ENCODE measurements around the gene FAM163A.

Gene FAM163A

DNA sequence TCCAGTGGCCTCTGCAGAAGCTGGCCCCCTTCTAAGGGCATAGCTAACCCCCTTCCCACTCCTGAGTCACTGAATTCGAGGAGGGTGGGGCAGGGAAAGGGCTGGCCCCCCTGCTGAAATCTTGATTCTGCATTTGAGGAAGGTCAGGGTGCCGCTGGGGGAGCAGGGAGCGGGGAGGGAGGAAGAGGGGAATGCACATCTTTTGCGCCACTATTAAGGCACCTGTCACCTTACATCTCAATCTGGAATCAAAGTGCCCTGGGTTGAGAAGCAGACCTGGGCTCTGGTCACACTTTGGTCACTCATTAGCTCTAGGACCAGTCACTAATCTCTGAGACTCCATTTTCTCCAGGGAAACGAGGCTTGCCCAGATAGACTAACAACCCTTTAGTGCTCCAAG, 72.5 kb downstream of the FAM163A start:
- Histone ChIP-seq H3K23ac (ENCODE audit: low read length) (no peak overlapping the region), H2BK5ac (ENCODE audit: low read length) (no peak overlapping the region), H4K8ac (ENCODE audit: low read depth, low read length) (no peak overlapping the region), H2BK120ac (ENCODE audit: low read depth, low read length) (no peak overlapping the region), H3K4ac (ENCODE audit: low read depth, low read length) (no peak overlapping the region), H2AK5ac (ENCODE audit: low read length) (no peak overlapping the region), H3K79me1 (ENCODE audit: low read length) (no peaks in the 10 kb centered on the region), H3K27ac (ENCODE audit: low read depth, low read length) (no peak overlapping the region), H3K4me3 (ENCODE audit: low read length) (no peak overlapping the region), H4K5ac (ENCODE audit: low read length) (no peak overlapping the region), H3K4me1 (ENCODE audit: control insufficient read depth, low read depth, low read length) (no peaks in the 10 kb centered on the region), H3K79me2 (ENCODE audit: control insufficient read depth, insufficient read depth, low read length) (no peaks in the 10 kb centered on the region), H3K18ac (ENCODE audit: low read length) (no peak overlapping the region), H3K56ac (ENCODE audit: low read length) (no peak overlapping the region), H3K9ac (ENCODE audit: low read length) (no peak overlapping the region), H3K36me3 (ENCODE audit: control insufficient read depth, insufficient read depth, low read length) (no peaks in the 10 kb centered on the region), H3K27me3 (ENCODE audit: insufficient read depth, low read length, poor library complexity) (no peaks in the 10 kb centered on the region), H3K4me2 (ENCODE audit: low read length) (peak overlapping the region; percentile 96), H2BK15ac (replicated peaks; ENCODE audit: low read depth) (no peak overlapping the region)
- WGBS (ENCODE audit: extremely low coverage, insufficient coverage, low lambda C conversion rate) = no CpG with 5 or more reads among the region's 5 CpGs
- no peak for DNase-seq

DNA sequence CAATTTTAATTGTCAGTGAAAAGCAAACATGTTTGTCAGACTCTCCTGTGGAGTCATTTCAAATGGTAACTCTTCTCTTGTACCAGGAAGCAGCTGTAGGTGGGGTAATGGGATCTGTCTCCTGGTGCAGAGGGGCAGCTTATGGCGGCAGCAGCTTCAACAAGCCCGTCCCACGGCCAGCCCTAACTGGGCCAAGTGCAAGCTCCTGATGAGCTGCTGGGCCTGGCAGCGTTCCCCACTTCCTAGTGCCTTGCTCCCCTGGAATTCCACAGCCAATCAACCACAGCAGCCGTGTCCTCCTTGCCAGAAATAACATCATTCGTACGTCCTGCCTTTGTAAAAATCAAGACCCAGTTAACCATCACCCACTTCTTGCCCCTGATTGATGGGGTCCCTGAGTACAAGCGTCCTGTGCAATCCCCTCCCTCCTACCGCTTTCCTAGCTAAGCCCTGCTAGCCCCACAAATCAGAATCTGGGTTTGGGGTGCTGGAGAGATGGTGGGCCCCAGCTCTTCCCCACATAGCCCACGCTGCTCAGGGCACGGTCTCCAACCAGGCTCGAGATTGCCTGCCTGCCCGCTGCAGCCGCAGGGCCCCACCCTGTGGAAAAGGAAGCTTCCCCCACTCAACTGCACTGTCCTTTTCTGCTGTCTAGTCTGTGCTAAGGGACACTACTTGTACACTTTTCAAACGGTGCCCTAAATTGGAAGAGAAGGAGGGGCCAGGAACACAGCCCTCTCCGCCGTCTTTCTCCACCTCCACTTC, 73.3 kb downstream of the FAM163A start:
- no peak overlapping the region for H2BK15ac ChIP-seq (replicated peaks; ENCODE audit: low read depth)
- no peak for DNase-seq
- no peaks in the 10 kb centered on the region for H3K79me1 ChIP-seq (ENCODE audit: low read length)
- H2BK120ac ChIP-seq (ENCODE audit: low read depth, low read length) = no peak overlapping the region
- H3K4me2 ChIP-seq (ENCODE audit: low read length) = no peak overlapping the region
- no peak overlapping the region for H2AK5ac ChIP-seq (ENCODE audit: low read length)
- no peak overlapping the region for H3K4ac ChIP-seq (ENCODE audit: low read depth, low read length)
- no peak overlapping the region for H3K56ac ChIP-seq (ENCODE audit: low read length)
- no peak overlapping the region for H3K4me3 ChIP-seq (ENCODE audit: low read length)
- H3K27ac ChIP-seq (ENCODE audit: low read depth, low read length) = no peak overlapping the region
- H4K5ac ChIP-seq (ENCODE audit: low read length) = no peak overlapping the region
- H4K8ac ChIP-seq (ENCODE audit: low read depth, low read length) = no peak overlapping the region
- H3K36me3 ChIP-seq (ENCODE audit: control insufficient read depth, insufficient read depth, low read length) = no peaks in the 10 kb centered on the region
- H3K23ac ChIP-seq (ENCODE audit: low read length) = no peak overlapping the region
- H3K18ac ChIP-seq (ENCODE audit: low read length) = no peak overlapping the region
- no peaks in the 10 kb centered on the region for H3K79me2 ChIP-seq (ENCODE audit: control insufficient read depth, insufficient read depth, low read length)
- WGBS (ENCODE audit: extremely low coverage, insufficient coverage, low lambda C conversion rate) = no CpG with 5 or more reads among the region's 17 CpGs
- H3K27me3 ChIP-seq (ENCODE audit: insufficient read depth, low read length, poor library complexity) = no peaks in the 10 kb centered on the region
- H3K9ac ChIP-seq (ENCODE audit: low read length) = no peak overlapping the region
- no peak overlapping the region for H2BK5ac ChIP-seq (ENCODE audit: low read length)
- no peaks in the 10 kb centered on the region for H3K4me1 ChIP-seq (ENCODE audit: control insufficient read depth, low read depth, low read length)

DNA sequence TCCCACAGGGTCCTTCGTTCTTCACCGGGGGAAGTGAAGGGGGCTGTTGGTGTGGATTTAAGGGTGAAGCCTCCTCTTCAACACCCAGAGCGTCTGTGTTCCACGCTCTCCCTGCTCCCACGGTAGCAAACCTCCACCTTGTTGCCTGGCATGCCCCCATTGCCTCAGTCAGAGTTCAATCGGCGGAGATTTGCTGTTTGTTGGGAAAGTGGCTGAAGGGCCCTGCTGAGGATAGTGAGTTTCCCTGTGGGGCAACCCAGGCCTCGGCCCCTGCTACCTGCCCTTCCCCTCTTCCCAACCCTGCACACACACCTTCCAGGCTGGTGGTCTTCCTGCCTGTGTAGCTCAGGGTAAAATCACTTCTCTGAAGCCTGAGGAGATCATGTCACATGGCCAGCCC, 74.0 kb downstream of the FAM163A start:
- H3K79me2 ChIP-seq (ENCODE audit: control insufficient read depth, insufficient read depth, low read length) = no peaks in the 10 kb centered on the region
- no peak for DNase-seq
- no peak overlapping the region for H2AK5ac ChIP-seq (ENCODE audit: low read length)
- no peak overlapping the region for H3K27ac ChIP-seq (ENCODE audit: low read depth, low read length)
- no peak overlapping the region for H3K4me2 ChIP-seq (ENCODE audit: low read length)
- no peak overlapping the region for H3K9ac ChIP-seq (ENCODE audit: low read length)
- no CpG with 5 or more reads among the region's 8 CpGs for WGBS (ENCODE audit: extremely low coverage, insufficient coverage, low lambda C conversion rate)
- no peak overlapping the region for H3K56ac ChIP-seq (ENCODE audit: low read length)
- no peak overlapping the region for H4K8ac ChIP-seq (ENCODE audit: low read depth, low read length)
- no peaks in the 10 kb centered on the region for H3K27me3 ChIP-seq (ENCODE audit: insufficient read depth, low read length, poor library complexity)
- H3K18ac ChIP-seq (ENCODE audit: low read length) = no peak overlapping the region
- H4K5ac ChIP-seq (ENCODE audit: low read length) = no peak overlapping the region
- H3K79me1 ChIP-seq (ENCODE audit: low read length) = no peaks in the 10 kb centered on the region
- H3K4me1 ChIP-seq (ENCODE audit: control insufficient read depth, low read depth, low read length) = no peaks in the 10 kb centered on the region
- H3K4me3 ChIP-seq (ENCODE audit: low read length) = no peak overlapping the region
- no peak overlapping the region for H2BK5ac ChIP-seq (ENCODE audit: low read length)
- H3K23ac ChIP-seq (ENCODE audit: low read length) = no peak overlapping the region
- H3K36me3 ChIP-seq (ENCODE audit: control insufficient read depth, insufficient read depth, low read length) = no peaks in the 10 kb centered on the region
- H2BK15ac ChIP-seq (replicated peaks; ENCODE audit: low read depth) = no peak overlapping the region
- no peak overlapping the region for H3K4ac ChIP-seq (ENCODE audit: low read depth, low read length)
- H2BK120ac ChIP-seq (ENCODE audit: low read depth, low read length) = no peak overlapping the region

GRCh38 chr1:179817789-179818188, 74.7 kb downstream of the FAM163A start:
- Histone ChIP-seq H3K4me2 (ENCODE audit: low read length) (no peak overlapping the region), H3K79me1 (ENCODE audit: low read length) (no peaks in the 10 kb centered on the region), H3K4me1 (ENCODE audit: control insufficient read depth, low read depth, low read length) (no peaks in the 10 kb centered on the region), H4K8ac (ENCODE audit: low read depth, low read length) (no peak overlapping the region), H3K79me2 (ENCODE audit: control insufficient read depth, insufficient read depth, low read length) (no peaks in the 10 kb centered on the region), H3K4me3 (ENCODE audit: low read length) (no peak overlapping the region), H3K4ac (ENCODE audit: low read depth, low read length) (no peak overlapping the region), H4K5ac (ENCODE audit: low read length) (no peak overlapping the region), H2BK5ac (ENCODE audit: low read length) (no peak overlapping the region), H3K18ac (ENCODE audit: low read length) (no peak overlapping the region), H3K36me3 (ENCODE audit: control insufficient read depth, insufficient read depth, low read length) (no peaks in the 10 kb centered on the region), H3K23ac (ENCODE audit: low read length) (no peak overlapping the region), H2BK120ac (ENCODE audit: low read depth, low read length) (no peak overlapping the region), H2AK5ac (ENCODE audit: low read length) (no peak overlapping the region), H3K27ac (ENCODE audit: low read depth, low read length) (no peak overlapping the region), H3K9ac (ENCODE audit: low read length) (no peak overlapping the region), H3K27me3 (ENCODE audit: insufficient read depth, low read length, poor library complexity) (no peaks in the 10 kb centered on the region), H2BK15ac (replicated peaks; ENCODE audit: low read depth) (no peak overlapping the region), H3K56ac (ENCODE audit: low read length) (no peak overlapping the region)
- DNase-seq = no peak
- WGBS (ENCODE audit: extremely low coverage, insufficient coverage, low lambda C conversion rate) = no CpG with 5 or more reads among the region's 8 CpGs

DNA sequence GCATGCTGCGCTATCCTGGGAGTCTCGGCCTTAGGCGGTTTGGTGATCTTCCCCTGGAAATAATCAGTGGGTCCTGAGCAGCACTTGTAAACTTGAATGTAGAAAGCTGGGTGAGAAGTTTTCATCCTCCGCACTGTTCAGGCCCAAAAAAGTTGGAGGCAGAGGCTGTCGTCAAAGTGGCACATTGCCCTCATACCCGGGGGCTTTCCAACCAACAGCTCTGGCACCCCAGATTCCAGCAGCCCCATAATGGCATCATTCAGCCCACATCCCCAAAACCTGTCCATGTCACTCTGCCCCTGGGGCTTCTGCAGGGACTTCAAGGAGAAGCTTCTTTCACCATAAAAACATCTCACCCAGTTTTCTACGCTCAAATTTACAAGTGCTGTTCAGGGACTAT, 75.2 kb downstream of the FAM163A start:
- Histone ChIP-seq H3K36me3 (ENCODE audit: control insufficient read depth, insufficient read depth, low read length) (no peaks in the 10 kb centered on the region), H2AK5ac (ENCODE audit: low read length) (no peak overlapping the region), H3K79me1 (ENCODE audit: low read length) (no peaks in the 10 kb centered on the region), H2BK120ac (ENCODE audit: low read depth, low read length) (no peak overlapping the region), H3K4me3 (ENCODE audit: low read length) (no peak overlapping the region), H4K8ac (ENCODE audit: low read depth, low read length) (no peak overlapping the region), H3K4ac (ENCODE audit: low read depth, low read length) (no peak overlapping the region), H3K27ac (ENCODE audit: low read depth, low read length) (no peak overlapping the region), H3K27me3 (ENCODE audit: insufficient read depth, low read length, poor library complexity) (no peaks in the 10 kb centered on the region), H3K4me1 (ENCODE audit: control insufficient read depth, low read depth, low read length) (no peaks in the 10 kb centered on the region), H2BK5ac (ENCODE audit: low read length) (no peak overlapping the region), H3K79me2 (ENCODE audit: control insufficient read depth, insufficient read depth, low read length) (no peaks in the 10 kb centered on the region), H3K23ac (ENCODE audit: low read length) (no peak overlapping the region), H3K18ac (ENCODE audit: low read length) (no peak overlapping the region), H3K56ac (ENCODE audit: low read length) (no peak overlapping the region), H4K5ac (ENCODE audit: low read length) (no peak overlapping the region), H2BK15ac (replicated peaks; ENCODE audit: low read depth) (no peak overlapping the region), H3K4me2 (ENCODE audit: low read length) (no peak overlapping the region), H3K9ac (ENCODE audit: low read length) (no peak overlapping the region)
- no CpG with 5 or more reads among the region's 7 CpGs for WGBS (ENCODE audit: extremely low coverage, insufficient coverage, low lambda C conversion rate)
- no peak for DNase-seq

DNA sequence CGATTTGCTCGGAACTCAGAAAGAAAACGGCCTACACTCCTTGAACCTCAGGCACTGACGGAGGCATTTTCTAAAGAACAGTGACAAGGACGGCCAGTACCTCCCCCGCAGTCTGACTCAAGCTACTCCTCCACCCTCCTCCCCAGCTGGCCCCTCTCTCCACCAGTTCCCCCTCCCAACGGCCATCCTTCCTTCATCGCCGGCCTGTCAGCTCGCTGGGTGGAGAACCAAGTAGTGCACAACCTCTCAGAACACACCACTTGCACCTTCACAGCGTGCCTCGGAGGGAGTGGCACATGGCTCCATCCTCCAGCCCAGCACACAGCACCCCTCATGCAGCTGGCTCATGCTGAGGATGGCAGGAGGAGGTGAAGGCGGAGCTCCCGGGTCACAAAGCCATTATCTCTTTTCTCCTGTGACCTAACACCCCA, 75.7 kb downstream of the FAM163A start:
- Histone ChIP-seq H3K23ac (ENCODE audit: low read length) (no peak overlapping the region), H3K27me3 (ENCODE audit: insufficient read depth, low read length, poor library complexity) (no peaks in the 10 kb centered on the region), H3K27ac (ENCODE audit: low read depth, low read length) (no peak overlapping the region), H3K79me1 (ENCODE audit: low read length) (no peaks in the 10 kb centered on the region), H3K4ac (ENCODE audit: low read depth, low read length) (no peak overlapping the region), H3K18ac (ENCODE audit: low read length) (no peak overlapping the region), H3K9ac (ENCODE audit: low read length) (no peak overlapping the region), H3K4me2 (ENCODE audit: low read length) (no peak overlapping the region), H4K8ac (ENCODE audit: low read depth, low read length) (no peak overlapping the region), H3K56ac (ENCODE audit: low read length) (no peak overlapping the region), H2BK120ac (ENCODE audit: low read depth, low read length) (no peak overlapping the region), H3K36me3 (ENCODE audit: control insufficient read depth, insufficient read depth, low read length) (no peaks in the 10 kb centered on the region), H3K4me1 (ENCODE audit: control insufficient read depth, low read depth, low read length) (no peaks in the 10 kb centered on the region), H2BK15ac (replicated peaks; ENCODE audit: low read depth) (no peak overlapping the region), H2BK5ac (ENCODE audit: low read length) (no peak overlapping the region), H3K4me3 (ENCODE audit: low read length) (no peak overlapping the region), H2AK5ac (ENCODE audit: low read length) (no peak overlapping the region), H4K5ac (ENCODE audit: low read length) (no peak overlapping the region), H3K79me2 (ENCODE audit: control insufficient read depth, insufficient read depth, low read length) (no peaks in the 10 kb centered on the region)
- DNase-seq = no peak
- WGBS (ENCODE audit: extremely low coverage, insufficient coverage, low lambda C conversion rate) = no CpG with 5 or more reads among the region's 14 CpGs

Measured in mesendoderm (in vitro differentiated cells).